Endothelial cell of hepatic sinusoid (primary cell): Measurements from ENCODE around the gene IFT81.
"Not testable (repeated sequence)": the region's sequence is repeated elsewhere in the genome, so short reads cannot be mapped to it uniquely, and the experiment has no call there.

Experiments
- in situ Hi-C: cut with HindIII; loops from 2 replicates; pipeline ENCODE4 v1.10.0; 2017; ENCODE audit warnings: low sequenced_read_pairs

Gene IFT81

GRCh38 chr12:110124269-110124995, at the start of gene IFT81:
TSS of gene IFT81 (plus strand) at chr12:110124357. CDS start at chr12:110127381, 3,024 bp downstream.
- in situ Hi-C loops = loop anchor here (5.0 to 10.0 kb wide), 2 partner anchors 70 to 88 kb away; no protein-coding TSS in a partner anchor

- in situ Hi-C loops = no loop called here
Observed at GRCh38 chr12:110075880-110076279, 48.3 kb upstream of the IFT81 start.

- in situ Hi-C loops = no loop called here
Observed at GRCh38 chr12:110077800-110078199, 46.4 kb upstream of the IFT81 start.

DNA sequence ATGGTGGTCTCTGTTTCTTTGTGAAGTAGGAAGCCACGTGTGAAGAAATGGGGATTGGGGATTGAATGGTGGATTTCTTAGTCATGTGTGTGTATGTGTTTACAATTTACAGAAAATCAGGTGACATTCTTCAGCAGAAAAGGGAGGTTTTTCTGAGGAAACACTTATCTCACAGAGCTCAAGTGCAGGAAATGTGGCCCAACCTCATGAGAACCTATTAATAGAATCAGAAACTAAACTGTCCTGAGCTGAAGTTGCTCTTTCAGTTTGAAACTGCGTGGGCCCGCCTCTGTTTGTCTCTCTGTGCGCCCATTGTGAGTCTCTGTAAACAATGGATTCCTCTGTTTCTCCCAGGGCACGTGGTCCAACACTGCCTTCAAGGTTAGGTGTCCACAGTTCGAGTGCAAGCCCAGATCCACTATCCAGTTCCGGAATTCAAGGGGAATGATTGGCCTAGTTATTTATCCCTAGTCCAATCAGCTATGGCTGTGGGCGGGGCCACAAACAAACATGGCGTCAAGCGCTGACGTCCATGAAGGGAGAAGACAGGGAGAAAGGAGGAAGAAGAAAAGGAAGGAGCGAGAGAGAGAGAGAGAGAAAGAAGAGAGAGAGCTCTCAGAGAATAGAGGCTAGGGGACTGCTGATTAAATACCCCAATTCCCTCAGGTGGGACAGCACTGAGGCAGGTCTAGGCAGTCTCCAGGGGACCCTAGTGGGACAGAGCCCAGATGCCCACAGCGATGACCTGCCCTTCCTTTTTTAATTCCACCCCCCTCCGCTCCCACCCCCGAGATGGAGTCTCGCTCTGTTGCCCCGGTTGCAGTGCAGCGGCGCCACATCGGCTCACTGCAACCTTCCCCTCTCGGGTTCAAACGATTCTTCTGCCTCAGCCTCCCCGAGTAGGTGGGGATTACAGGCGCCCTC, 44.4 kb upstream of the IFT81 start:
- in situ Hi-C loops = no loop called here

DNA sequence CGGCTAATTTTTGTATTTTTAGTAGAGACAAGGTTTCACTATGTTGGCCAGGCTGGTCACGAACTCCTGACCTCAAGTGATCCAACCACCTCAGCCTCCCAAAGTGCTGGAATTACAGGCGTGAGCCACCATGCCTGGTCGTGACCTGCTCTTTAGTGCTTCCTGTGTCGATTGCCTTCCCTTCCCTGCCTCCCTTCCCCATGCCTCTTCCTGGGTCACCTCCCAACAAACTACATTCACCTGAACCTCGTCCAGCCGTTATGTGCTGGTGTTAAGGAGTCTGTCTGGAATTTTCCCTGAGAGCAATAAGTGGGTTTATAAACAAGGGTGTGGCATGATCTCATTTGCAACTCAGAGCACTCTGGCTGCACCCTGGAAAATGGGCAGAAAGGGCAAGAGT, 43.7 kb upstream of the IFT81 start:
- in situ Hi-C loops = no loop called here

DNA sequence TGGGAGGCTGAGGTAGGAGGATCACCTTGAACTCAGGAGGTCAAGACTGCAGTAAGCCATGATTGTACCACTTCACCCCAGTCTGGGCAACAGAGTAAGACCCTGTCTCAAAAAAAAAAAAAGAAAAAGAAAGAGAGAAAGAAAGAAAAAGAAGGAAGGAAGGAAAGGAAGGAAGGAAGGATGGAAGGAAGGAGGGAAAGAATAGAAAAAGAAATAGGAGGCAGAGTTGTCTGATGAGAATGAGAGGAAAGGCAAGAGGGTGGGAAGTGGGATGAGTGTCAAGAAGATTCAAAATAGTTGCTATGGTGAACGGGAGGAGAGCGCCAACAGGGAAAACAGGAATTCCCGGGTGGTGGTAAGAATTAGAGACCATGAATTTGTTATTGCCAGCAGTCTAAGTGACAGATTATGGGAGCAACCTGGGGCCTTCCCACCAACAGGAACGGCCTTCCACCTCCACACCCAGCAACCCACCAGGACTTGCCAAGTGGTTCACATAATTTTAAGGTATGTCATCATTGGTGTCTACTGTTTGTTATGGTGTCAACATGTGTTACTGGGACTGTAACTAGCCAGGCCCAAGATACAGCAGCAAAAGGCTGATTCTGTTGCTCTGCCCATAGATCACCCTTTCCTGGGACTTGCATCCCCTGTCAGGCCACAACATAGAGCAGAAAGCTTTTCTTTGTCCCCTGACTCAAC, 39.7 kb upstream of the IFT81 start:
- in situ Hi-C loops = no loop called here

- in situ Hi-C loops = not testable (repeated sequence)
Observed at GRCh38 chr12:110088216-110088615, 35.9 kb upstream of the IFT81 start.

- in situ Hi-C loops = no loop called here
Observed at GRCh38 chr12:110088936-110089335, 35.2 kb upstream of the IFT81 start.

GRCh38 chr12:110090266-110091135, 33.7 kb upstream of the IFT81 start:
- in situ Hi-C loops = no loop called here

DNA sequence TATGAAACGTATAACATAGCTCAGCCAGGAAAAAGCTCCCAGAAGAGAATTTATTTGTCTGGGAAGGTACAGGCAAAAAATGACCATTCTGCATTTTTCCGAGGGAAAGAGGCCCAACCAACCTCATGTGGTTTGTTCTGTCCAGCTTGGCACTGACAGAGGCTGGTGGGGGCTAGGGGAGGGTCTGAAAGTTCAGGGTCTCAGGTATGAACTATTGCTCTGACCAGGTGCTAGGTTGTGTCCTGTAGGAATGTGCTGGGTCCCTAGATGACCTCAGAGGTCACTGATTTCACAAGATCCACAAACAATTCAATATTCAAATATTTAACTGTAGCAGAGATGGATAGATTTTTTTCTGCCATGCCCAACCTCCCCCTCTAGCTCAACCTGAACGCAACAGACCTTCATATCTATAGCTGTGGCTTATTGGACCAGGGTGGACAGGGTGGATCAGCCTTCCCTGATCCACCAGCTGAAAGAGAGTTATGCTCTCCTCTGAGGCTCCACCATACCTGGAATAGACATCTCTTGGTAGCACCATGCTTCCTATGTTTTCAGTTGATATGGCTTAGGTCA, 32.9 kb upstream of the IFT81 start:
- in situ Hi-C loops = no loop called here

- in situ Hi-C loops = no loop called here
Observed at GRCh38 chr12:110093631-110094311, 30.4 kb upstream of the IFT81 start.

DNA sequence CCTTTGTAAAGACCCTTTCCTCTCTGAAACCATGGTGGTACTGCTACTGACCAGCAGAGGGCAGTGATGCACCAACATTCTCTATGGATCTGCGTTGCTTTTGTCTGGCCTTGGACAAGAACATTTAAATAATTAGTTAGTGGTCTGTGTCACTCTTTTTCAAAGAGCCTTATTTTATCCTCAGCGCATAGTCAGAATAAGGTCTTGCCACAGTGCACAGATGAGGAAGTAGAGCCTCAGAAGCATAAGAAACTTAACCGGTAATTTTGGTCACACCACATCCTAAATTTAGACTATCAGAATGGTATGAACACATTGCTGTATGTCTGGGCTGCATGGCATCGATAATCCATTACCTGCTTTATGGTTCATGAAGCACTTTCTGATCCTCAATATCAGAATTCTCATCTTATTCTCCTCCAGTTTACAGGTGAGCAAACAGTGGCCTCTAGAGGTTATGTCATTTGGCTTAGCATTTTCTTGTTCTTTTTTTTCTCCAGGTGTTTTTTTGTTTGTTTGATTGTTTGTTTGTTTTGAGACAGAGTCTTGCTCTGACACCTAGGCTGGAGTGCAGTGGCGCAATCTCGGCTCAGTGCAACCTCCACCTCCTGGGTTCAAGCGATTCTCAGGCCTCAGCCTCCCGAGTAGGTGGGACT, 23.7 kb upstream of the IFT81 start:
- in situ Hi-C loops = no loop called here

DNA sequence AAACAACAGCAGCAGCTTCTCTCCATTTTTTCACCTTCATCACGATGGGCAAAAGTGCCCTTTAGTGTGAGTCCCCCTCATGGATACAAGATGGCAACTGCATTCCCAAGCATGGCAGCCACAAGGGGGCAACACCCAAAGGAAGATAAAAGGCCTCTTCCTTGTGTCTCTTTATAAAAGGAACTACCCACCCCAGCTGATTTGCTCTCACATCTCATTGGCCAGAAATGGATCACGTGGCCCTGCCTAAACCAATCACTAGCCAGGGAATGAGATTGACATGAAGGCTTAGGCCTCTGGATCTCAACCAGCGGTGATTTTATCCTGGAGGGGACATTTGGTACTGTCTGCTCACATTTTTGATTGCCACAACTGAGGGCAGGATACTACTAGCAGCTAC, 21.9 kb upstream of the IFT81 start:
- in situ Hi-C loops = no loop called here

DNA sequence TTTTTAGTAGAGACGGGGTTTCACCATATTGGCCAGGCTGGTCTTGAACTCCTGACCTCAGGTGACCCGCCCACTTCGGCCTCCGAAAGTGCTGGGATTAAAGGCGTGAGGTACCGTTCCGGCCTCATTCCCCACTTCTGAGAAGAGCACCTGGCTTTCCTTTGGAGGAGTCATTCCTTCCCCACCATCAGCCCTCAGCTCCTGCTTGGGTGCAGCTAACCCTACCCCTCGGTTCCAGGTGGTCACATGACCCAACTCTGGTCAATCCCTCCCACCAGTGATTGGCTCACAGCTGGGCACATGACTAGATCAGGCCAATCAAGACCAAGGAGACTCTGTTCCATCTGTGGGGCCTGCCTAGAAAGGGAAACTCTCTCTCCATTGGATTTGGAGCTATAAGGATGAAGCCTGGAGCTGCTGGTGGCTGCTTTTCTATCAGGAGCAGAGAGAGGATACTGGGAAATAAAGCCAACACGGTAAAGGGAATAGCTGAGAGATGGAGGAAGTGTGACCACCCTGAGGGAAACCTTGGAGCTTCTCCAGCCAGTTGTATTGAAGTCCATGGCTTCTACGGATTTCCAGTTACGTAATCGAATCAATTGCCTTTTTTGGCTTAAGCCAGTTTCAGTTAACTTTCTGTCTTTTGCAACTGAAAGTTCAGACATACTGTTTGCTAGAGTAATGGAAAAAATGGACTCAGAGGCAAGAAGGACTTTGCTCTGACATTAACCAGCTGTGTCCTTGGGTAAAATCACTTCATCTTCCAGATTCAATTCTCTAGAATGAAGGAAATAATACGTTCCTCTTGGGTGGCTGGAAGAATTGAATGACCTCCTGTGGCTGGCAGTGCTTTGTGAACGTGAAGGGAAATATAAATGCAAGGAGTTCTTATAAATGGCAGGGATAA, 19.7 kb upstream of the IFT81 start:
- in situ Hi-C loops = no loop called here

DNA sequence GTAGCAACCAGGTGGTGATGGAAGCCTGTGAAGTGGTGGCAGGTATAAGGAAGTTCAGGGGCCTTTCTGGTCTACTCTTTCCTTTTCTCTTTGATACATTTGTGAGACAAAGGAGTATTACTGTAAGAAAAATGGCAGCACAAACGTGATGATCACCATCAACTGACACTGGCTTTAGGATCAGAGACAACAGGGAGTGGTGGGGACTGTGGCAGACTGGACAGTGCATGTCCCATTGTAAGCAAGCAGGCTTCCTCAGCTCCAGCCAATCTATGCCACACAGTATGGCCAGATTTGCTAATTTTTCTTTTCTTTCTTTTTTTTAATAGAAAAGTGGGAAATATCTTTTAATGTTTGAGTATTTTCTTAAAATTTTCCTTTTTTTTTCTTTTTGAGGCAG, 19.0 kb upstream of the IFT81 start:
- in situ Hi-C loops = no loop called here

- in situ Hi-C loops = no loop called here
Observed at GRCh38 chr12:110105986-110106385, 18.2 kb upstream of the IFT81 start.

DNA sequence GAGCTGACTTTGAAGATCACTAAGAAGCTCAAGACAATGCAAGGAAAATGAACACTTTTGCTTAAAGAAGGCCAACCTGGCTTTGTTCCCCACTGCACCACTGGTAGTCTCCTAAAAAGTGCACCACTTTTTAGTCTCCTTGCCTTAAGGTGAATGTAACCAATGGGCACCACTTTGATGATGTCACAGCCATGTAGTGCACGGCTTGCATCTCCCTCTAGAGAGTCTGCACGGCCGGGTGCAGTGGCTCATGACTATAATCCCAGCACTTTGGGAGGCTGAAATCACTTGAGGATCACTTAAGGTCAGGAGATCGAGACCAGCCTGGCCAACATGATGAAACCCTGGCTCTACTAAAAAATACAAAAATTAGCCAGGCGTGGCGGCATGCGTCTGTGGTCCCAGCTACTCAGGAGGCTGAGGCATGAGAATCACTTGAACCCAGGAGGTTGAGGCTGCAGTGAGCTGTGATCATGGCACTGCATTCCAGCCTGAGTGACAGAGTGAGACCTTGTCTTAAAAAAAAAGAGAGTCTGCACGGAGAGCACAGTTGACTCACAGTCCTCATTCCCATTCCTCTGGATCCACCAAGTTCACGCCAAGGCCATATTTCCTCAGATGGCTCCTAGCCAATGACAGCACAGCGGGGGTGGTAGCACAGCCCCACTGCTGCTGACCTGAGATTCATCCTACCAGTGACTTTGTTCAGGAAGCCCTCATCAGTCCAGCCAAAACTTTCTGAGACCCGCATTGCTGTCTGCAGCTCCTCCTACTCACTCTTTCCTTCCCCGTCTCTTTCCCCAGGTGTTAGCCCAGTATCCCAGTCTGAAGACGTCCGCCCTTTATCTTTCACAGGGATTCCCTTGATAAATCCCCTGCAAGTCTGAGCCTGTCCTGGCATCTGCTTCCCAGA, 16.5 kb upstream of the IFT81 start:
- in situ Hi-C loops = no loop called here
